GM12878 (cell line): ENCODE results near the gene EXOC5. TPM values are rescaled to one million over a fixed set of nuclear protein-coding genes. Genes with fewer than 3 reads are reported as not detected.
A peak's percentile ranks its signal among the peaks of the same experiment; 100 is the strongest.

ENCODE experiments used
- BRCA1 ChIP-seq: IDR thresholded peaks from 2 replicates; pipeline ENCODE4 v1.6.1; 2011; ENCODE audit warnings: low read depth, low read length, improper control_type of control experiment
- CBFB ChIP-seq: IDR thresholded peaks from 2 replicates; pipeline ENCODE4 v1.6.1; 2016; ENCODE audit warnings: antibody characterized with exemption, low read depth
- HDGF ChIP-seq: fragments of 450-650 bp; IDR thresholded peaks from 2 replicates; pipeline ENCODE4 v1.6.1; 2016; ENCODE audit warnings: antibody characterized with exemption
- LARP7 ChIP-seq: fragments of 450-650 bp; IDR thresholded peaks from 2 replicates; pipeline ENCODE4 v1.6.1; 2017; ENCODE audit warnings: mild to moderate bottlenecking
- MYC ChIP-seq: IDR thresholded peaks from 2 replicates; pipeline ENCODE4 v1.6.1; 2011; ENCODE audit warnings: mild to moderate bottlenecking, low read length, moderate library complexity, inconsistent platforms; ENCODE audit not compliant: insufficient read depth, insufficient replicate concordance, insufficient read length, severe bottlenecking
- PML ChIP-seq: IDR thresholded peaks from 2 replicates; pipeline ENCODE4 v1.6.1; 2012; ENCODE audit warnings: low read length, inconsistent platforms
- RCOR1 ChIP-seq: conservative IDR thresholded peaks from 2 replicates; pipeline ENCODE4 v1.6.1; 2012; ENCODE audit warnings: low read depth, low read length, improper control_type of control experiment
- SIN3A ChIP-seq: IDR thresholded peaks from 2 replicates; pipeline ENCODE4 v1.6.1; 2012; ENCODE audit warnings: low read depth, low read length, improper control_type of control experiment
- TAF1 ChIP-seq: IDR thresholded peaks from 2 replicates; pipeline ENCODE4 v1.6.1; 2011; ENCODE audit warnings: mild to moderate bottlenecking, low read depth, low read length, borderline replicate concordance
- polyA plus RNA-seq, 11 experiments: library from polyadenylated mRNA; depleted of rRNA in 4 of 11; unstranded in 6 of 11; stranded (reverse) in 5 of 11; fragments of >200 nt; fragmentation: Nextera tagmentation in 4 of 11; fragmentation: Illumina TruSeq in 1 of 11; extraction: Ambion mirVana in 4 of 11; extraction: Trizol in 1 of 11; gene quantifications; 1 replicate in 1 of 11; 2 replicates in 10 of 11; pipeline versions ENCODE4 v1.2.1 to v1.2.3, GENCODE V29; 2011 to 2016; ENCODE audit warnings: inconsistent platforms in 2 of 11, missing spikeins in 2 of 11, low read depth in 1 of 11
- total RNA-seq, 4 experiments: library from RNA; depleted of rRNA in 3 of 4; stranded (reverse); fragments of >200 nt in 3 of 4; fragmentation: Illumina TruSeq in 1 of 4; extraction: Trizol in 1 of 4; gene quantifications; 2 replicates each; pipeline versions ENCODE4 v1.2.1 to v1.2.3, GENCODE V29; 2013 to 2021
- TF ChIP-seq, protein P1 (sequence below): IDR thresholded peaks from 2 replicates; pipeline ENCODE4 v1.6.1; 2012; ENCODE audit warnings: low read depth, low read length, improper control_type of control experiment
- TF ChIP-seq, protein P2 (sequence below): IDR thresholded peaks from 2 replicates; pipeline ENCODE4 v1.6.1; 2012; ENCODE audit warnings: low read depth, low read length, improper control_type of control experiment
- TF ChIP-seq, protein P3 (sequence below), 3 experiments: IDR thresholded peaks in 2 of 3; conservative IDR thresholded peaks in 1 of 3; 2 replicates each; pipeline ENCODE4 v1.5.1; 2011; ENCODE audit warnings: low read depth in 3 of 3, low read length in 3 of 3, mild to moderate bottlenecking in 3 of 3, control low read depth in 2 of 3, moderate library complexity in 2 of 3, inconsistent platforms in 1 of 3, mixed read lengths in 1 of 3; ENCODE audit not compliant: control insufficient read depth in 2 of 3, insufficient read depth in 1 of 3; ENCODE audit errors: extremely low read depth in 1 of 3
- TF ChIP-seq, protein P4 (sequence below): IDR thresholded peaks from 2 replicates; pipeline ENCODE4 v1.6.1; 2012; ENCODE audit warnings: low read length, inconsistent platforms
- TF ChIP-seq, protein P5 (sequence below): fragments of 450-650 bp; IDR thresholded peaks from 2 replicates; pipeline ENCODE4 v1.6.1; 2016; ENCODE audit warnings: mild to moderate bottlenecking

The EXOC5 gene
- total and polyA plus RNA-seq, 10 of the 15 experiments (the other 5 are each of a cell fraction or from before 2014, with no cell fraction given), result 10.3 to 101 (median 43.6) TPM

DNA sequence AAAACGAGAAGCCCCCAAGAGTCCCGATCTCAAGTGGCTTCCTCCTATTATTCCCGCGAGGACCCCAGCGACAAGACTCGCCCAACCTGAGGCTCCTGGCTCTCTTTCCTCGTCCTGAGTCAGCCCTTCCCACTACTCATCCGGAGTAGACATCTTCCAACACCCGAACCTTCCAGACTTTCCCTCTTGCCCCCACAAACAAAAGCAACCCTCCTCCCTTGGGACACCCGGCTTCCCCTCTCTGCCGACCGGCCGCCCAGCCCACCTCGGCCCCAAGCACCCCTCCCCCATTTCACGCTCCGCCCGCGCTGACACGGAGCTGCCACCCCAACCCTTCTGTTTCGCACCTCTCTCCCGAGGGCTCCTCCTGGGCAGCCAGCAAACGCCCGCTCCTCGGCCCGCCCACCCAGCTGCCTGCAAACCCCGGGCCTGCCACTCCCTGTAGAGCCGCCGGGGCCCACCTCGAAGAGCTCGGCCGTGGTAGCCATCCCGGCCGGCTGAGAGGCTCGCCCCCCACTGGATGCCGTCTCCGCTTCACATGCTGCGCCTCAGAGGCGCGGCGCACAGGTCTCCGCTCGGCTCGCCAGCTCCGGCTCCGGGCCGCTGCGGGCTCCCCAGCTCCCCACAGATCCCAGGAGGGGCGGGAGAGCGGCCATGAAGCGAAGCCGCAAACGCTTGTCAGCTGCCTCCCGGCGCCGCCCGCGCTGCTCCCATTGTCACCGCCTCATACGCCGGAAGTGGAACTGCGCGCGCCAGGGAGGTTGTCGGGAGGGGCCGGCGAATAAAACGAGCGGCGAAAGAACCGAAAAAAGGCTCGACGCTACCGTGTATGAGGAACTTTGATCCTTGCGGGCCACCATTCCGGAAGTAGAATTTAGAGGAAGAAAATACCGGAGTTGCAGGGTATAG lies at the start of gene EXOC5, which contains the start of gene AP5M1 (continued):
- peak; percentile 71 for TF ChIP-seq LARP7
- no peak for TF ChIP-seq BRCA1
- TF ChIP-seq, protein P1, sequence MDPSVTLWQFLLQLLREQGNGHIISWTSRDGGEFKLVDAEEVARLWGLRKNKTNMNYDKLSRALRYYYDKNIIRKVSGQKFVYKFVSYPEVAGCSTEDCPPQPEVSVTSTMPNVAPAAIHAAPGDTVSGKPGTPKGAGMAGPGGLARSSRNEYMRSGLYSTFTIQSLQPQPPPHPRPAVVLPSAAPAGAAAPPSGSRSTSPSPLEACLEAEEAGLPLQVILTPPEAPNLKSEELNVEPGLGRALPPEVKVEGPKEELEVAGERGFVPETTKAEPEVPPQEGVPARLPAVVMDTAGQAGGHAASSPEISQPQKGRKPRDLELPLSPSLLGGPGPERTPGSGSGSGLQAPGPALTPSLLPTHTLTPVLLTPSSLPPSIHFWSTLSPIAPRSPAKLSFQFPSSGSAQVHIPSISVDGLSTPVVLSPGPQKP, result peak; percentile 95
- TF ChIP-seq TAF1, result peak; percentile 87
- TF ChIP-seq HDGF, result peak; percentile 72; the same call in 1 of the 2 replicates
- TF ChIP-seq, protein P2, sequence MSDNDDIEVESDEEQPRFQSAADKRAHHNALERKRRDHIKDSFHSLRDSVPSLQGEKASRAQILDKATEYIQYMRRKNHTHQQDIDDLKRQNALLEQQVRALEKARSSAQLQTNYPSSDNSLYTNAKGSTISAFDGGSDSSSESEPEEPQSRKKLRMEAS, result peak; percentile 51; the same call in 1 of the 2 replicates
- TF ChIP-seq PML, result peak; percentile 78
- TF ChIP-seq, protein P3, sequence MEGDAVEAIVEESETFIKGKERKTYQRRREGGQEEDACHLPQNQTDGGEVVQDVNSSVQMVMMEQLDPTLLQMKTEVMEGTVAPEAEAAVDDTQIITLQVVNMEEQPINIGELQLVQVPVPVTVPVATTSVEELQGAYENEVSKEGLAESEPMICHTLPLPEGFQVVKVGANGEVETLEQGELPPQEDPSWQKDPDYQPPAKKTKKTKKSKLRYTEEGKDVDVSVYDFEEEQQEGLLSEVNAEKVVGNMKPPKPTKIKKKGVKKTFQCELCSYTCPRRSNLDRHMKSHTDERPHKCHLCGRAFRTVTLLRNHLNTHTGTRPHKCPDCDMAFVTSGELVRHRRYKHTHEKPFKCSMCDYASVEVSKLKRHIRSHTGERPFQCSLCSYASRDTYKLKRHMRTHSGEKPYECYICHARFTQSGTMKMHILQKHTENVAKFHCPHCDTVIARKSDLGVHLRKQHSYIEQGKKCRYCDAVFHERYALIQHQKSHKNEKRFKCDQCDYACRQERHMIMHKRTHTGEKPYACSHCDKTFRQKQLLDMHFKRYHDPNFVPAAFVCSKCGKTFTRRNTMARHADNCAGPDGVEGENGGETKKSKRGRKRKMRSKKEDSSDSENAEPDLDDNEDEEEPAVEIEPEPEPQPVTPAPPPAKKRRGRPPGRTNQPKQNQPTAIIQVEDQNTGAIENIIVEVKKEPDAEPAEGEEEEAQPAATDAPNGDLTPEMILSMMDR (IDR thresholded peaks at IDR 0.05 in 2 of 3, conservative IDR thresholded peaks at IDR 0.05 in 1 of 3; ENCODE audit: control insufficient read depth in 2 of 3, extremely low read depth in 1 of 3, insufficient read depth in 1 of 3, low read depth in 3 of 3, low read length in 3 of 3), result 0 out of 6 replicates have a peak, but pooled peaks of 1 of the 3 experiments have one; percentile 1
- TF ChIP-seq, protein P4, sequence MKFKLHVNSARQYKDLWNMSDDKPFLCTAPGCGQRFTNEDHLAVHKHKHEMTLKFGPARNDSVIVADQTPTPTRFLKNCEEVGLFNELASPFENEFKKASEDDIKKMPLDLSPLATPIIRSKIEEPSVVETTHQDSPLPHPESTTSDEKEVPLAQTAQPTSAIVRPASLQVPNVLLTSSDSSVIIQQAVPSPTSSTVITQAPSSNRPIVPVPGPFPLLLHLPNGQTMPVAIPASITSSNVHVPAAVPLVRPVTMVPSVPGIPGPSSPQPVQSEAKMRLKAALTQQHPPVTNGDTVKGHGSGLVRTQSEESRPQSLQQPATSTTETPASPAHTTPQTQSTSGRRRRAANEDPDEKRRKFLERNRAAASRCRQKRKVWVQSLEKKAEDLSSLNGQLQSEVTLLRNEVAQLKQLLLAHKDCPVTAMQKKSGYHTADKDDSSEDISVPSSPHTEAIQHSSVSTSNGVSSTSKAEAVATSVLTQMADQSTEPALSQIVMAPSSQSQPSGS, result 0 out of 2 replicates have a peak, but pooled peaks have one; percentile 61
- peak; percentile 32 for TF ChIP-seq MYC
- peak; percentile 86; the same call in 1 of the 2 replicates for TF ChIP-seq SIN3A
- TF ChIP-seq, protein P5, sequence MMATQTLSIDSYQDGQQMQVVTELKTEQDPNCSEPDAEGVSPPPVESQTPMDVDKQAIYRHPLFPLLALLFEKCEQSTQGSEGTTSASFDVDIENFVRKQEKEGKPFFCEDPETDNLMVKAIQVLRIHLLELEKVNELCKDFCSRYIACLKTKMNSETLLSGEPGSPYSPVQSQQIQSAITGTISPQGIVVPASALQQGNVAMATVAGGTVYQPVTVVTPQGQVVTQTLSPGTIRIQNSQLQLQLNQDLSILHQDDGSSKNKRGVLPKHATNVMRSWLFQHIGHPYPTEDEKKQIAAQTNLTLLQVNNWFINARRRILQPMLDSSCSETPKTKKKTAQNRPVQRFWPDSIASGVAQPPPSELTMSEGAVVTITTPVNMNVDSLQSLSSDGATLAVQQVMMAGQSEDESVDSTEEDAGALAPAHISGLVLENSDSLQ, result peak; percentile 70
- TF ChIP-seq RCOR1, result 0 out of 2 replicates have a peak, but pooled peaks have one; percentile 45
- no peak; the same call in 1 of the 2 replicates for TF ChIP-seq CBFB
